IPS DF 4.7 (cell line): ENCODE results near the gene KLF9.

ENCODE experiments used
- DNase-seq: peaks from one replicate; pipeline ENCODE4 v3.0.0-alpha.2; 2013; ENCODE audit warnings: low spot score; ENCODE audit errors: extremely low read depth

KLF9 gene

DNA sequence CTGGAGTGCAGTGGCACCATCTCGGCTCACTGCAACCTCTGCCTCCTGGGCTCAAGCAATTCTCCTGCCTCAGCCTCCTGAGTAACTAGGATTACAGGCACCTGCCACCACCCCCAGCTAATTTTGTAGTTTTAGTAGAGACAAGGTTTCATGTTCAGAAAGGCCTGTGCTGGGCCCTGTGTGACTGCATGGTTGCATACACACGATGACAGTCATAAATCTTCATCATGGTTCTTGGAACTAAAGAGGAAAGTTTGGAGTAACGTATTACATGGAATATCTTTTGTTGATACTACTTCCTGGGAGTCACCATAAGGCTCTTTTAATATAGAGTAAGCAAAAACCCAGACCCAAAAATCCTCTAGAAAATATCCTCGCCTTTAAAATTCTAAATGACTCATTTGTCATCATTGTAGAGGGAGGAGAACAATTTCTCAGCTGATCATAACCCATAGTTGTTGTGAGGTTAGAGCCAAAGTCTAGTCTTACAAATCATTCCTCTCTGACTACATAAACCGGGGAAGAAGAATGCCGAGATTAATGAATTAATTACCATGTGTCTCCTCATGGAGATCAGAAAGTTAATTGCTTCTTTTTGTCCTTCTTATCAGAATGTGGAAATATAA, 47.0 kb downstream of the KLF9 start:
- DNase-seq = no peak

- no peak for DNase-seq
Observed at GRCh38 chr9:70363760-70364159, 50.7 kb downstream of the KLF9 start.

- no peak for DNase-seq
Observed at GRCh38 chr9:70362952-70363351, 51.5 kb downstream of the KLF9 start.

DNA sequence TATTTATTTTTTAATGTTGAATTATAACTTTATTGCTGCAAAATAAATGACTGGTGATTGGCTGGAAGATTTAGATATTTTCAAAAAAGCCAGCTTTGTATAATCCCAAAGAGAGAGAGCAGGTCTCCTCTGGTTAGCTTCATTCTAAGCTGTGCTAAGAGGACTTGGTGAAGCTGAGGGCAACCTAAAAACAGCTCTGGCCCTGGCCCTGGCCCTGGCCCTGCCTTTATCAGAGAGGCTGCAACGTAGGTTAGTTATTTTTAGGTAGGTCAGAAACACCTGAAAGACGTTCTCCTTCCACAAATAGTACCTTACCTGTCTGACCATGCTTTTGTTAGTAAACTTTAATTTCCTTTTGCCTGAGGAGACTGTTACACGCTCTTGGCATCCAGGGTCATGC, 58.7 kb downstream of the KLF9 start:
- DNase-seq = no peak

GRCh38 chr9:70352802-70353201, 61.7 kb downstream of the KLF9 start:
- no peak for DNase-seq

DNA sequence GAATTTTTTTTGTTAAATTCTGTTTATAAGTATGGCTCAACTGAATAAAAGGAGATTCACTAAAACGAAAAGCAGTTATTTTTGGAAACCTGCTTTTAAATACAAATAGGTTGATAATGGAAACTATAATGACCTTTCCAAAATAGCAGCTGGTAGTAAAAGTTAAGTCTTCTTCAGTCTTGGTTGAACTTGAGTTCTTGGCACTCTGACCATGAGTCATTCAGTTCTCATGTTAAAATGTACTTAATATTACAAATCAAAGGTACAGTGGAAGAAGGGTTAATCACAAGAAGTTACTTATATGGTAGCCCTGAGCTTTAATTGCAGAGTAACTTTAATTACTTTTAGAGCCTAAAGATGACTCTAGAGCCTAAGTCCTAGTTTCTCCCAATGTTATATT, 62.1 kb downstream of the KLF9 start:
- no peak for DNase-seq

GRCh38 chr9:70347046-70347445, 67.4 kb downstream of the KLF9 start:
- DNase-seq = no peak

GRCh38 chr9:70340572-70340971, 73.9 kb downstream of the KLF9 start:
- DNase-seq = no peak
